CD4-positive, alpha-beta memory T cell (primary cell): ENCODE results near the gene ATP2C2. TPM values are rescaled to one million over a fixed set of nuclear protein-coding genes. Genes with fewer than 3 reads are reported as not detected.

ENCODE experiments used
- CTCF ChIA-PET: fragments of 350-600 bp; sonication (Branson Sonifier 250); formaldehyde crosslinking; loops from one replicate; lab custom pipeline; 2021; ENCODE audit warnings: inconsistent platforms; ENCODE audit not compliant: partially characterized antibody; lab: Charles Lee
- POLR2A ChIA-PET: fragments of 350-600 bp; sonication (Branson Sonifier 250); formaldehyde crosslinking; loops from one replicate; lab custom pipeline; 2021; ENCODE audit not compliant: partially characterized antibody; lab: Charles Lee
- DNase-seq, 5 donors: peaks; one replicate each; pipeline versions ENCODE4 v3.0.0 to v3.0.0-alpha.2; 2020 to 2022; ENCODE audit warnings: mixed read lengths in 1 of 5
- H3K27ac ChIP-seq: one replicate; pipeline ENCODE4 v1.7.0; 2013; ENCODE audit warnings: low read depth, low read length
- H3K27me3 ChIP-seq: 2 replicates; pipeline ENCODE4 v1.7.0; 2013; ENCODE audit warnings: mild to moderate bottlenecking, low read length, moderate library complexity; ENCODE audit not compliant: insufficient read depth
- H3K36me3 ChIP-seq: 2 replicates; pipeline ENCODE4 v1.7.0; 2013; ENCODE audit warnings: mild to moderate bottlenecking, low read length, moderate library complexity; ENCODE audit not compliant: insufficient read depth
- H3K4me1 ChIP-seq: 2 replicates; pipeline ENCODE4 v1.7.0; 2013; ENCODE audit warnings: mild to moderate bottlenecking, low read length, moderate library complexity; ENCODE audit not compliant: insufficient read depth
- H3K4me3 ChIP-seq, 2 donors: one replicate each; pipeline ENCODE4 v1.7.0; 2013; ENCODE audit warnings: low read length in 2 of 2, mild to moderate bottlenecking in 1 of 2
- H3K9me3 ChIP-seq, 2 donors: one replicate each; pipeline ENCODE4 v1.7.0; 2013; ENCODE audit warnings: low read length in 2 of 2, control low read depth in 1 of 2; ENCODE audit not compliant: control insufficient read depth in 1 of 2
- H3K27ac Mint-ChIP-seq, 7 donors: one replicate each; pipeline ENCODE4 v1.8.0; 2020 to 2021; ENCODE audit warnings: mixed read lengths in 7 of 7, mild to moderate bottlenecking in 6 of 7, inconsistent platforms in 3 of 7, moderate library complexity in 3 of 7
- H3K27me3 Mint-ChIP-seq, 2 donors: one replicate each; pipeline ENCODE4 v1.8.0; 2020 to 2021; ENCODE audit warnings: mixed read lengths in 2 of 2
- H3K36me3 Mint-ChIP-seq, 2 donors: one replicate each; pipeline ENCODE4 v1.8.0; 2020 to 2021; ENCODE audit warnings: mixed read lengths in 2 of 2, inconsistent platforms in 1 of 2, mild to moderate bottlenecking in 1 of 2
- H3K4me1 Mint-ChIP-seq, 4 donors: one replicate each; pipeline ENCODE4 v1.8.0; 2020 to 2021; ENCODE audit warnings: mixed read lengths in 4 of 4, mild to moderate bottlenecking in 1 of 4
- H3K4me3 Mint-ChIP-seq, 8 donors: one replicate each; pipeline ENCODE4 v1.8.0; 2020 to 2021; ENCODE audit warnings: mixed read lengths in 8 of 8, mild to moderate bottlenecking in 7 of 8, moderate library complexity in 6 of 8, inconsistent platforms in 3 of 8
- H3K9me3 Mint-ChIP-seq, 8 donors: one replicate each; pipeline ENCODE4 v1.8.0; 2020 to 2021; ENCODE audit warnings: mixed read lengths in 8 of 8, mild to moderate bottlenecking in 5 of 8, inconsistent platforms in 3 of 8, moderate library complexity in 1 of 8
- intact Hi-C: fragments of 100-400 bp; cut with micrococcal nuclease; formaldehyde crosslinking; loops from one replicate; pipeline ENCODE4 v1.15.1; 2023
- polyA plus RNA-seq, 2 donors: library from polyadenylated mRNA; unstranded; fragments of 300-500 nt; fragmentation: Illumina TruSeq; gene quantifications; one replicate each; pipeline ENCODE4 v1.2.3, GENCODE V29; 2021
- total RNA-seq, 2 experiments: library from RNA; stranded (reverse); gene quantifications; one replicate each; pipeline ENCODE4 v1.2.3, GENCODE V29; 2021

ATP2C2 gene
- total and polyA plus RNA-seq, 4 experiments from 2014 or later = not detected

DNA sequence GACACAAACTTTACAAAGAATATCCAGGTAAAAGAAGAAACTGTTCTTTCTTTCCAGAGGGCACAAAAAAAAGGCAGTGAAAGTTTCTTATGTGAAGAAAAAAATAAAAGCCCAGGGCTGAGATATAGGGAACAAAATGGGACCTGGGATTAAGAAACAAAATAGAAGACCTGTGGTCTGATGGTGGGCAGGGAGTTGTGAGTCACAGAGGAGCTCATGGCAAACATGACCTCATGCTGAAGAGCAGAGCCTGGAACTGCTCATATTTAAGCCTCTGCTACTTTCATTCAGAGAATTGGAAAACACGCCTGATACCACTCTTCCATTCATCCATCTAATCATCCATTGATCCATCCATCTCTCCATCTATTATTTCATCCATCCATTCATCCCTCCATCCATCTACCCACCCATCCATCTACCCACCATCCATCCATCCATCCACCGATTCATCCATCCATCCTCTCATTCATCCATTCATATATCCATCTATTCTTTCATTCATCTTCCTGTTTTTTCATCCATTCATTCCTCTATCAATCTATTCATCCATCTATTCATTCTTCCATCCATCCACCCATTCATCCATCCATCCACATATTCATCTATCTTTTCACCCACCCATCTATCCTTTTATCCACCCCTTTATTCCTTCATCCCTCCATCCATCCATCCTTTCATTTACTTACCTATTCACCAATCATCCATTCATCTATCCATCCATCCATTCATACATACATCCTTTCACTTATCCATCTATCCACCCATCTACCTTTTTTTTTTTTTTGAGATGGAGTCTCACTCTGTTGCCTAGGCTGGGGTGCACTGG is 43.7 kb upstream of the ATP2C2 start:
- ChIA-PET CTCF (no interaction called here), POLR2A (no interaction called here)
- Mint-ChIP-seq H3K27me3 (peaks cover 4 to 6% of the 10 kb centered on the region in 2 donors), H3K27ac (no peak overlapping the region), H3K36me3 (no peaks in the 10 kb centered on the region), H3K4me3 (no peak overlapping the region), H3K4me1 (no peaks in the 10 kb centered on the region), H3K9me3 (peaks cover 0 to 3% (median 0%) of the 10 kb centered on the region in 8 donors)
- no peaks in the 10 kb centered on the region for H3K36me3 ChIP-seq
- H3K27me3 ChIP-seq = no peaks in the 10 kb centered on the region
- no peak overlapping the region for H3K4me3 ChIP-seq
- no peaks in the 10 kb centered on the region for H3K4me1 ChIP-seq
- intact Hi-C loops = no loop called here
- no peak overlapping the region for H3K27ac ChIP-seq
- no peak for DNase-seq
- H3K9me3 ChIP-seq = no peaks in the 10 kb centered on the region

DNA sequence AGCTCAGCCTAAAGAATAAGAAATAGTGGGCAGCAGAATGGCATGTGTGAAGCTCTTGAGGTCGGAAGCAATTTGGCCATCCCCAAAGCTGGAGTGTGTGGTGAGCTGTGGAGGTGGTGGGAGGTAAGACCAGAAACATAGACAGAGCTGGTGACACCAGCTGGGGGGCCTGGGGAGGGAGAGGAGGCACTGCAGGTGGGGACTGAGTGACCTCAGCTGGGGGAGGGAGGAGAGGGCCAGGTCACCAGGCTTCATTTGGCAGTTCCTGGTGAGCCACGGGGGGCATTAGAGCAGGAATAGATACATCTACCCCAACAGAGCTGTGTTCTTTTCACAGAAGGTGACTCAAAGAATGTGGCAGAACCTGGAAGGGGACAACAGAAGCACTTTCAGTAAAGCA is 41.8 kb upstream of the ATP2C2 start:
- POLR2A ChIA-PET = no interaction called here
- intact Hi-C loops = no loop called here
- no peak overlapping the region for H3K27ac Mint-ChIP-seq

DNA sequence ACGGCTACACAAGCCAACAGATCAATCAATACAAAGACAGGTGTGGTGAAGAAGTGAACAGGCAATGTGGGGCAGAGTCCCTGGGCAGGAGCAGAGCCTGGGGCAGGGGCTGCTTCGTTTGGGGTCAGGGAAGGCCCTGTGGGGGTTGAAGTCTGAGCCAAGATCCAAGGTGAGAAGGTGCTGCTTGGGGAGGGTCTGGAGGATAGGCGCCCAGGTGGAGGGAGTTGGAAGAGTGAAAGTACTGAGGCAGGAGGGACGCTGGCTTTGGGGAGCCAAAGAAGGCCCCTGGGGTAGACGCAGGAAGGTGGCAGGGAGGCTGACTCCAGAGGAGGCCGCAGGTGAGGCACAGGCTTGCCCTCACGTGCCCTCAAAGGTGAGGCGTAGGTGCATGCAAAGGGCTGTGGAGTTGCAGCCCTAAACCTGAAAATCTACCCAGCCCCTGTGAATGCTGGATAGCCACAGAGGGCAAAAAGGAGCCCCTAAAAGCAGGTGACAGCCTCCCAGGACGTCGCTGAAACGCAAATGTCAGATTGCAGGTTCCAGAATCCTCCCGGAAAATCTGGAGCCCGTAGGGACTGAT is 40.3 kb upstream of the ATP2C2 start:
- H3K4me3 Mint-ChIP-seq = no peak overlapping the region
- ChIA-PET CTCF (no interaction called here), POLR2A (no interaction called here)
- no peaks in the 10 kb centered on the region for H3K9me3 ChIP-seq
- no peak overlapping the region for H3K27ac ChIP-seq
- peaks cover 5 to 11% of the 10 kb centered on the region in 2 donors for H3K27me3 Mint-ChIP-seq
- no peak for DNase-seq
- no peak overlapping the region for H3K27ac Mint-ChIP-seq
- no peaks in the 10 kb centered on the region for H3K27me3 ChIP-seq
- no peaks in the 10 kb centered on the region for H3K36me3 ChIP-seq
- H3K4me1 Mint-ChIP-seq = no peaks in the 10 kb centered on the region
- H3K4me1 ChIP-seq = no peaks in the 10 kb centered on the region
- peaks cover 0 to 9% (median 0%) of the 10 kb centered on the region in 8 donors for H3K9me3 Mint-ChIP-seq
- no peak overlapping the region for H3K4me3 ChIP-seq
- intact Hi-C loops = no loop called here
- H3K36me3 Mint-ChIP-seq = no peaks in the 10 kb centered on the region

More for the DNA sequence above, 41.8 kb upstream of the ATP2C2 start:
- Mint-ChIP-seq H3K36me3 (no peaks in the 10 kb centered on the region), H3K27me3 (peaks cover 8 to 9% of the 10 kb centered on the region in 2 donors), H3K4me3 (no peak overlapping the region), H3K9me3 (peaks cover 0 to 3% (median 0%) of the 10 kb centered on the region in 8 donors), H3K4me1 (no peaks in the 10 kb centered on the region)
- no peak overlapping the region for H3K4me3 ChIP-seq
- CTCF ChIA-PET = no interaction called here
- H3K27me3 ChIP-seq = no peaks in the 10 kb centered on the region
- no peak for DNase-seq
- H3K4me1 ChIP-seq = no peaks in the 10 kb centered on the region
- H3K9me3 ChIP-seq = no peaks in the 10 kb centered on the region
- no peaks in the 10 kb centered on the region for H3K36me3 ChIP-seq
- H3K27ac ChIP-seq = no peak overlapping the region

DNA sequence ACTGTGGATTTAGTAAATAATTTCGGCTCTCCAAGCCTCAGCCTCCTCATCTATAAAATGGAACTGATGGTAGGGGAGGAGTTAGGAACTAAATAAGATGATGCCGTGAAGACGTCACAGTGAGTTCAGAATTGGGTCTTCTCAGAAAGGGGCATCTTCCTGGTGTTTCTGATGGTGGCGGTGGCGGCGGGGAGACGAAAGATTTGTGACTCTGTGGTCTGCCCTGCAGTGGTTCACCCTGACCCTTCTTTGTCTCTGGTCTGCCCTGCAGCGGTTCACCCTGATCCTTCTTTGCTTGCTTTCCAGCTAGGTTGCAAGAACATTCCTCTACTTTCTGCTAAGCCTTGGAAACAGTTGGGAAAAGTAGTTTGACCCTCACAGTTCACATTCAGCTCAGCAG is 39.3 kb upstream of the ATP2C2 start:
- H3K4me1 Mint-ChIP-seq = no peaks in the 10 kb centered on the region
- no peak for DNase-seq
- Histone ChIP-seq H3K9me3 (no peaks in the 10 kb centered on the region), H3K4me1 (no peaks in the 10 kb centered on the region), H3K36me3 (no peaks in the 10 kb centered on the region), H3K27me3 (no peaks in the 10 kb centered on the region), H3K27ac (no peak overlapping the region), H3K4me3 (no peak overlapping the region)
- peaks cover 6 to 11% of the 10 kb centered on the region in 2 donors for H3K27me3 Mint-ChIP-seq
- ChIA-PET POLR2A (no interaction called here), CTCF (no interaction called here)
- intact Hi-C loops = no loop called here
- H3K36me3 Mint-ChIP-seq = no peaks in the 10 kb centered on the region
- H3K4me3 Mint-ChIP-seq = no peak overlapping the region
- H3K27ac Mint-ChIP-seq = no peak overlapping the region
- H3K9me3 Mint-ChIP-seq = peaks cover 0 to 10% (median 0%) of the 10 kb centered on the region in 8 donors

DNA sequence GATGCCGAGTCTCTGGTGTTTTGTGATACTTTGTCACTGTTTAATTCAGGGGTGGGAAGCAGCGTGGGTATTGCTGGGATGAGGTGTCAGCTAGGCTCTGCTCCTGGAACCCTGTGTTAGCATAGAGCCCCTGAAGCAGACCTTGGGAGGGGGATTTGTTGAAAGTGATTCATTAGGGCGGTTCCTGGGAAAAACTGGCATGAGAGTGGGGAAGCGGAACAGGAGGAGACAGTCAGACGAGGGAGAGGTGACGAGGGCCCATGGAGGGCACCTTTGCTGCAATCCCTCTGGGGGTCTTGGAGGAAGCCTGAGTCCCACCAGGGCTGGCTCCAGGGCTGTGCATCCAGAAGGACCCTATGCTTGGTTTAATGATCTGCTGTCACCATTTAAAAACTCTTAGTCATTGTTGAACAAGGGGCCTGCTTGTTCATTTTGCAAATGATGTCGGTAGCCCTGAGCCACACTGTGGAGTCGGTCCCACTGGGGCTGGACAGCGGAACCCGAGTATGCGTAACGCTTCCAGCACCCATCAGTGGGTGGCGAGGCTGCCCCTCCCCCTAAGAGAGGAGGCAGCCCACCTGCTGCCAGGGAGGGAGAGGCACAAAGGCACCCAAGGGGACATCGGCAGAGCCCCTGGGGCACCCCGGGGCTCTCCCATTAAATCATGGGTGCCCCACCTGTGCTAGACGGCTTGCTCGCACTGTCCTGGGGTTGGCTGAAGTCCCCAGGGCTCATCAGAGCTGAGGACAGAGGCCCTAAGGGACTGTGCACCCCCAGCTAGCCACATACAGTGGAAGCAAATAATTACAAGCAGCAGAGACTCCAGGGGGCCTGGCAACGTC is 38.3 kb upstream of the ATP2C2 start:
- H3K4me3 Mint-ChIP-seq = no peak overlapping the region
- H3K9me3 ChIP-seq = no peaks in the 10 kb centered on the region
- H3K36me3 ChIP-seq = no peaks in the 10 kb centered on the region
- no peak overlapping the region for H3K4me3 ChIP-seq
- no peaks in the 10 kb centered on the region for H3K36me3 Mint-ChIP-seq
- H3K27ac Mint-ChIP-seq = no peak overlapping the region
- no peaks in the 10 kb centered on the region for H3K27me3 ChIP-seq
- intact Hi-C loops = no loop called here
- H3K9me3 Mint-ChIP-seq = peaks cover 0 to 13% (median 1%) of the 10 kb centered on the region in 8 donors
- CTCF ChIA-PET = no interaction called here
- H3K4me1 Mint-ChIP-seq = no peaks in the 10 kb centered on the region
- H3K27ac ChIP-seq = no peak overlapping the region
- POLR2A ChIA-PET = no interaction called here
- no peak for DNase-seq
- H3K4me1 ChIP-seq = no peaks in the 10 kb centered on the region
- peaks cover 6 to 11% of the 10 kb centered on the region in 2 donors for H3K27me3 Mint-ChIP-seq

DNA sequence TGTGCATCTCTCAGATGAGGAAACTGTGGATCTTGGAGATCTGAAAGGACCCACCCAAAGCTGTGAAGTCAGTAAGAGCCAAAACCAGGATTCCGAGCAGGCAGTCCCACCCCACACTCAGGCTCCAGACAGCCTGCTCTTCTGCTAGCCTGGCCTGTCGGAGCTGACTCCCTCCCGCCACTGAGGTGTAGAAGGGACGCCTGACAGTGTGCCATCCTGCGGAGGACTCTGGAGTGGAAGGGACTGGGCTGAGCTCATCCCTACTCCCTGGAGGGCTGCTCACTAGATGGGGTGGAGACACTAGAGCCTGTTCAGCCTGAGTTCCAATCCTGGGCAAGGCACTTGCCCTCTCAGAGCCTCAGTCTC is 37.7 kb upstream of the ATP2C2 start:
- POLR2A ChIA-PET = no interaction called here
- Histone ChIP-seq H3K4me1 (no peaks in the 10 kb centered on the region), H3K4me3 (no peak overlapping the region), H3K27ac (no peak overlapping the region), H3K27me3 (no peaks in the 10 kb centered on the region), H3K9me3 (no peaks in the 10 kb centered on the region), H3K36me3 (no peaks in the 10 kb centered on the region)
- no peak overlapping the region for H3K27ac Mint-ChIP-seq
- peaks cover 0 to 19% (median 6%) of the 10 kb centered on the region in 8 donors for H3K9me3 Mint-ChIP-seq
- DNase-seq = no peak
- H3K27me3 Mint-ChIP-seq = peaks cover 6 to 11% of the 10 kb centered on the region in 2 donors
- H3K4me3 Mint-ChIP-seq = no peak overlapping the region
- intact Hi-C loops = no loop called here
- CTCF ChIA-PET = no interaction called here
- peaks cover 0 to 1% of the 10 kb centered on the region in 2 donors for H3K36me3 Mint-ChIP-seq
- no peaks in the 10 kb centered on the region for H3K4me1 Mint-ChIP-seq
